RCC 7860 (cell line): Measurements from ENCODE around the gene GPX5.

ENCODE experiments used
- DNase-seq: peaks from one replicate; pipeline ENCODE4 v3.0.0-alpha.2; 2015; ENCODE audit warnings: low spot score
- FAIRE-seq: peaks from 2 replicates; lab custom pipeline; 2012; peaks lifted over from hg19 to GRCh38; lab: Jason Lieb, UNC

GPX5 gene

GRCh38 chr6:28553384-28553985 lies 27.8 kb downstream of the GPX5 start:
- DNase-seq = no peak
- FAIRE-seq = no peak

- DNase-seq (peak; percentile 25), FAIRE-seq (peak; percentile 89)
Observed at GRCh38 chr6:28553986-28554881, 28.6 kb downstream of the GPX5 start.

DNA sequence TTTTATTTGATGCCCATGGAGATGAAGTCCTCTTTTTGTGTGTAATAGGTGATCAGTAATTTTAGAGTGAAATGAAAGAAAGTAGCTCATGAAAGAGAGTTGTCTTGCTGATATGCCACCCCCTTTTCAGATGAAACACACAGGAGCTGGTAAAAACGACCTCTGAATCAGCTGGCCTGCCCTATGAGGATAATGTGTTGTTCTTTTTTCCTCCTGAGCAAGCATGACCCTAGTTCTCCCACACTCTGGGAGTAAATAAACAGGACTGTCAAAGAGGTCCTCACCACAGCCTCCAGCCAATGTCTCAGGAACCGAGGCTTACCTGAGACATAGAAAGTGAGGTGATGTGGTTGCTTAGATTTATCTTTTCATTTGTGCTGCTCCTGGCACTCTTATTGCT lies 29.5 kb downstream of the GPX5 start:
- no peak for DNase-seq
- FAIRE-seq = peak; percentile 4

GRCh38 chr6:28558629-28559028 lies 32.9 kb downstream of the GPX5 start:
- no peak for DNase-seq
- no peak for FAIRE-seq

GRCh38 chr6:28563430-28564095 lies 37.9 kb downstream of the GPX5 start:
- FAIRE-seq (no peak), DNase-seq (no peak)

GRCh38 chr6:28565823-28566526 lies 40.3 kb downstream of the GPX5 start:
- FAIRE-seq = peak; percentile 96
- DNase-seq = peak; percentile 87

DNA sequence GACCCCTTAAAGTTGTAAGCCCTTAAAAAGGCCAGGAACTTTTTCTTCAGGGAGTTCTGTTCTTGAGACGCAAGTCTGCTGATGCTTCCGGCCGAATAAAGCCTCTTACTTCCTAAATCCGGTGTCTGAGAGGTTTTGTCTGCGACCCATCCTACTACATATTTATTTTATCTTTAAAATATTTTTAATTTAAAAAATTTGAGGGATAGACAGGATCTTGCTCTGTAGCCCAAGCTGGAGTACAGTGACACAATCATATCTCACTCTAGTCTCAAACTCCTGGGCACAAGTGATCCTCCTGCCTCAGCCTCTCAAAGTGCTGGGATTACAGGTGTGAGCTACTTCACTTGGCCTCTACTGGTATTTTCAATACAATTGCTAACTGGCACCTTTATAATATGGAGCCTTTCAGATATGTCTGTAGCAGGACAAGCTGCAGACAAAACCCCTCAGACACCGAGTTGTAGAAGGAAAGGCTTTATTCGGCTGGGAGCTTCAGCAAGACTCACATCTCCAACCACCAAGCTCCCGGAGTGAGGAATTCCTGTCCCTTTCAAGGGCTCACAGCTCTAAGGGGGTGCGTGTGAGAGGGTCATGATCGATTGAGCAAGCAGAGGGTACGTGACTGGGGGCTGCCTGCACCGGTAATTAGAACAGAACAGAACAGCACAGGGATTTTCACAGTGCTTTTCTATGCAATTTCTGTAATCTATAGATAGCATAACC lies 41.0 kb downstream of the GPX5 start:
- DNase-seq (no peak), FAIRE-seq (no peak)

GRCh38 chr6:28567506-28567905 lies 41.8 kb downstream of the GPX5 start:
- DNase-seq (no peak), FAIRE-seq (no peak)

DNA sequence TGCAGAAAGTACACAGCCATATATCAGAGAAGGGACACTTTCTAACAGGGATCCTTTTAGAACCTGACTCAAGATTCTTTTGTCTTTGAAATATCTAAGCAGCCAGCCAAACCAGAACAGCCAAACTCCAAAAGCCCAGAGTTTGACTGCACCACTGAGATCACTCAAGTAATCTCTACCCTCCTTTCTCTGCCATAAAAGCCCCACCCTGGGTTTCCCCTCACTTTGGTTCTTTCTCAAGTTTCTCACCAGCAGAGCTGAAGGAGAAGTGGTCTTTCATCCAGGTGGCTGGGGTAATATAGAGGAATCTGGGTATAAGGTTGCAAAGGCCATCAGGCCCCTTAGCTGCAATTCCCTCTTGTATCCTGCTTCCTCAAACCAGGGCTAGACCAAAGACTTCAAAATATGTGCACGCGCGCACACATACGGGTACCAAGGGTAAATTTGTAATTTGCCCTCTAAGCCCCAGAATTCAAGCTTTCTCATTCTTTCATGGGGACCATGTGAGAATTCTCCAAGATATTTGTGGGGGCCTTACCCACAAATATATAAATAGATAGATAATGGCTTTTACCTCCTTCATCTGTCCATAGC lies 42.9 kb downstream of the GPX5 start:
- no peak for FAIRE-seq

GRCh38 chr6:28569748-28570147 lies 44.1 kb downstream of the GPX5 start:
- FAIRE-seq (no peak), DNase-seq (no peak)

More for the DNA sequence above, 42.9 kb downstream of the GPX5 start:
- no peak for DNase-seq

DNA sequence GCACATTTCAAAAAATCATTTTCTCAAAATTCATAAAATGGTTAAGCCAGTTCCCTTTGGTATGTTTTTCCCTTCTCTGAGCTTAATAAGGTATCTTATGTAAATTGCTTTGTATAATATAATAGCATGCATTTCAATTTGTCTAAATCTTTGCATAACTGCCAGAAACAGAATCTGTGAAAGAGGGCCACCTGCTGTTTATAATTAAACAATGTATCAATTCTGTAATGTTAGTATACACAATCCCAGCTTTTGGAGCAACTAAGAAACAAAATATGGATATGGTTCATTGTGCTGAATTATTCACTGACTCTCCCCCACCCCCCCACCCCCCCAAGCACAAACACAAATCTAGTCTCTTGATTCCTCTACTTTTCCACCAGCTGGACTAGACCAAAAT lies 54.8 kb downstream of the GPX5 start:
- DNase-seq = no peak
- FAIRE-seq = no peak

- FAIRE-seq (no peak), DNase-seq (no peak)
Observed at GRCh38 chr6:28583463-28583862, 57.8 kb downstream of the GPX5 start.
